ENCODE measurements around the gene CNTN1. TPM values are rescaled to one million over a fixed set of nuclear protein-coding genes. Genes with fewer than 3 reads are reported as not detected.
A peak's percentile ranks its signal among the peaks of the same experiment; 100 is the strongest.

CNTN1 gene
- total and polyA plus RNA-seq, 2 of the 8 experiments (the other 6 are each of a cell fraction or from before 2014, with no cell fraction given) = 7.2 to 21.8 TPM

GRCh38 chr12:41011939-41012338, 319.7 kb downstream of the CNTN1 start (continued):
- no peak for TF ChIP-seq CBX5 (IDR thresholded peaks at IDR 0.05; ENCODE audit: low read depth, low read length)
- TF ChIP-seq ATF2 (IDR thresholded peaks at IDR 0.05; ENCODE audit: low read length) = no peak
- TF ChIP-seq HDAC6 (IDR thresholded peaks at IDR 0.05; ENCODE audit: low read depth, low read length) = no peak
- no peak for TF ChIP-seq SIRT6 (IDR thresholded peaks at IDR 0.05; ENCODE audit: low read length)
- no peak for TF ChIP-seq ATF3 (IDR thresholded peaks at IDR 0.05; ENCODE audit: insufficient read depth, low read depth, low read length)
- TF ChIP-seq CTBP2 (IDR thresholded peaks at IDR 0.05; ENCODE audit: borderline replicate concordance, insufficient read depth, insufficient read length, low read length) = no peak
- TF ChIP-seq MAX (IDR thresholded peaks at IDR 0.05) = peak; percentile 86
- no peak for TF ChIP-seq YY1 (IDR thresholded peaks at IDR 0.05; ENCODE audit: low read depth, low read length)
- peak; percentile 45; the same call in 1 of the 2 replicates for TF ChIP-seq E2F6 (IDR thresholded peaks at IDR 0.05)
- TF ChIP-seq KDM1A (IDR thresholded peaks at IDR 0.05; ENCODE audit: borderline replicate concordance, low read length) = no peak
- no peak for TF ChIP-seq RBBP5 (IDR thresholded peaks at IDR 0.05; ENCODE audit: borderline replicate concordance, low read depth, low read length)
- TF ChIP-seq KDM4A (IDR thresholded peaks at IDR 0.05; ENCODE audit: low read depth, low read length, severe bottlenecking) = no peak
- TF ChIP-seq SP4 (IDR thresholded peaks at IDR 0.05; ENCODE audit: low read length) = no peak
- TF ChIP-seq SIX5 (IDR thresholded peaks at IDR 0.05; ENCODE audit: low read depth, low read length) = no peak
- TF ChIP-seq CHD1 (IDR thresholded peaks at IDR 0.05; ENCODE audit: low read depth, low read length) = no peak
- TF ChIP-seq RNF2 (IDR thresholded peaks at IDR 0.05; ENCODE audit: borderline replicate concordance, low read depth, low read length, missing control alignments, poor library complexity, severe bottlenecking) = no peak
- TF ChIP-seq NANOG (IDR thresholded peaks at IDR 0.05; ENCODE audit: insufficient read depth, low read depth, low read length, poor library complexity, severe bottlenecking) = no peak
- TF ChIP-seq ZNF274 (IDR thresholded peaks at IDR 0.05; ENCODE audit: borderline replicate concordance, extremely low read depth, low read length) = no peak
- TF ChIP-seq EZH2 (IDR thresholded peaks at IDR 0.05; ENCODE audit: low read depth, low read length, severe bottlenecking) = no peak
- TF ChIP-seq SP2 (IDR thresholded peaks at IDR 0.05; ENCODE audit: low read length) = no peak
- no peak for TF ChIP-seq KDM5A (IDR thresholded peaks at IDR 0.05; ENCODE audit: low read length)

Data from H1 (cell line).